Stimulated activated CD4-positive, alpha-beta T cell treated with anti-CD3 and anti-CD28 coated beads, Interleukin-4, amount 100 ng/mL, for 1 hour (primary cell): Measurements from ENCODE around the gene ADRM1.

ENCODE experiments used
- DNase-seq: peaks from one replicate; pipeline ENCODE4 v3.0.0-alpha.2; 2020

The ADRM1 gene

GRCh38 chr20:62312662-62312977 lies 9.8 kb downstream of the ADRM1 start:
- DNase-seq: no peak

DNA sequence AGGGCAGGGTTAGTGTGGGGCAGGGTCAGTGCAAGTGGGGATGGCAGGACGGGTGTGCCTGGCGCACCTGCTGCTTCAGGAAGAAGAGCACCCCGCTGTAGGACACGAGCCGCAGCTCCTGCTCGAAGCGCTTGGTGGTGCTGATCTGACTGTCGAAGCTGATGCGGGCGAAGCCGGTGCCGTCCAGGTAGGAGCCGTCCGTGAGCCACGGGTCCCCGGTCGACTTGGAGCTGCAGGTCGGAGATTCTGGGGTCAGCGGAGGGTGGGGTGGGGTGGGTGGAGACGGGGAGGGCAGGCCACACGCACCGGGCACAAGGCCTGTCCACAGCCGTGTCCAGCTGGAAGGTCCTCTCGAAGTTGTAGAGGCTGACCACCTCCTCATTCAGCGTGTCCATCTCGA lies 10.2 kb downstream of the ADRM1 start:
- no peak for DNase-seq

DNA sequence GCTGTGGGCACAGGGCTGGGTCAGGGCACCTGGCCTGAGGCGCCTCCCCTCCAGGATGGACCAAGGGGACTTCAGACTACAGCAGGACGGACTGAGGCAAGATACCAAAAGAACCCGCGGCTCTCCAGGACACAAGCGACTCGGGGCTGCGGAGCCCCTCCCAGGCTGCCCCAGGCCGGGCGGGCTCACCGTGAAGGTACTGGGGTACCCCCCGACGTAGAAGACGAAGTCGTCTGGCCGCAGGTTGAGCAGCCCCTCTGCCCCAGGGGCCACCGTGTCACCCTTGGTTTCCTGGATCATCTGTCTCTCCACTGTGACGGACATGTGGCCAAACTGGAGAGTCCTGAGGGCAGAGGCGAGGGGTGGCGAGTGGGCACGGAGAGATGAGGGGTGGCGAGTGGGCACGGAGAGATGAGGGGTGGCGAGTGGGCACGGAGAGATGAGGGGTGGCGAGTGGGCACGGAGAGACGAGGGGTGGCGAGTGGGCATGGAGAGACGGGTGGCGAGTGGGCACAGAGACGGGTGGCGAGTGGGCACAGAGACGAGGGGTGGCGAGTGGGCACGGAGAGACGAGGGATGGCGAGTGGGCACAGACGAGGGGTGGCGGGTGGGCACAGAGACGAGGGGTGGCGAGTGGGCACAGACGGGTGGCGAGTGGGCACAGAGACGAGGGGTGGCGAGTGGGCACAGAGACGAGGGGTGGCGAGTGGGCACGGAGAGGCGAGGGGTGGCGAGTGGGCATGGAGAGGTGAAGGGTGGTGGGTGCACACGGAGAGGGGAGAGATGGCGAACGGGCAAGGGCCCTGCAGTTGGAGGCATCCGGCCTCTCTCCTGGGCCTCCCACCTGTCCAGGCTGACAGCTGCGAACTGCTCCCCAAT lies 10.9 kb downstream of the ADRM1 start:
- no peak for DNase-seq

- no peak for DNase-seq
Measured at GRCh38 chr20:62314339-62314638, 11.5 kb downstream of the ADRM1 start.

- no peak for DNase-seq
Measured at GRCh38 chr20:62314711-62315302, 12.0 kb downstream of the ADRM1 start.

GRCh38 chr20:62315773-62316172 lies 13.0 kb downstream of the ADRM1 start:
- DNase-seq: no peak

DNA sequence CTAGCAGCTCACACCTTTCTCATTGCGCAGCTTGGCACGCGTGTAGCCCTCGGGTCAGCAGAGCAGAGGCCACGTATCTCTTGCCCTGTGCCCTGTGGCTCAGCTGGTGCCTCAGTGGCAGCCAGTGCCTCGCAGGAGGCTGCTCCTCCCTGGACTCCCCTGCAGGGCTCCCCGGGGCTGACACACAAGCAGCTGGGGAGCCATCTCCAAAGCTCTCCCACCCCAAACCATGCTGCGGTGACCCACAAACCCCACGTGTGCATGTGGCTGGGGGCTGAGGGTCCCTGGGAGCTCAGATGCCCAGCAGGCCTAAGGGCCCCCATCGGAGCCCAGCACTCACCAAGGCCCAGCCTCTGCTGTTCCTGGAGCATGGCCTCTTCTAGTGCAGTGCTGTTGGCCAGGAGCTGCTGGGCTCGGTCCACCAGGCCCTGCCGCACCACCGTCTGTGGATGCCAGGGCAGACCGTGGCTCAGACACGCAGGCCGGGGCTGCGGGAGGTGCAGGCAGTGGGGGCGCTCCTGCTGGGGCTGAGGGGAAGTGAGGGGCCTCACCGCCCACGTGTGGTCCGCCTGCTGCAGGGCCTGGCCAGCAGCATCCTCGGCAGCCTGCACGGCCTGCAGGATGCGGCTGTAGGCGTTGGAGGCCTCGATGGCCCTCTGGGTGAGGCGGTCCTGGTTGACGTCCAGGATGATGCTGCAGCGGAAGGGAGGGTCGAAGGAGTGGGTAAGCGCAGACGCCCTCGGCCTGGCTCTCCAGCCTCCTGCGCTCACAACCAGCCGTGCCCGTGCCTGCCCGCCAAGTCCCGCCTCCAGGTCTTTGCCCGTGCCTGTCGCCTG lies 13.8 kb downstream of the ADRM1 start:
- DNase-seq: no peak

- DNase-seq: no peak
Measured at GRCh38 chr20:62317167-62317655, 14.4 kb downstream of the ADRM1 start.

- no peak for DNase-seq
Measured at GRCh38 chr20:62318400-62319345, 15.9 kb downstream of the ADRM1 start.

DNA sequence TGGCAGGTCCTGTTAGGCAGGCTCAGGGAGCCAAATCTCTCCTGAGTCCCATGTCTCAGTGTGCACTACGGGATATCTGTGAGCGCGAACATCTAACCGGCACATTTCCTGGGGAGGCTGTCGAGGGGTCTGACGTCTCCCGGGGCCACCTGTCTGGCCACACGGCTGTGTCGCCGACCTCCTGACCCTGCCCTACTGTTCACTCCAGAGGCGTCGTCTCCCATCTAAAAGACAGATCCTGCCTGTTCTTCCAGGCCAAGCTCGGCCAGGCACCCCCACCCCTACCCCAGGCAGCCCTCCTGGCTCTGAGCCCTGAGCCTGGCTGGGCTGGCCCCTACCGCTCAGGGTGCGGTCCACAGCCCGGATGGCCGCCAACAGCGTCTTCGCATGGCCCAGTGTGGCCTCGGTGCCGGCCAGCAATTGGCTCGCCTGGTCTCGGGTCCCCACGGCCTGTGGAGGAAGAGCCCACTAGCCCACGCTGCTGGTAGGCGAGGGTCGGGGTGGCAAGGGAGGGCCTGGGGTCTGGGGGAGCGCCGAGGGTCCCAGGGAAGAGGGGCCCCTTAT lies 16.6 kb downstream of the ADRM1 start:
- no peak for DNase-seq

GRCh38 chr20:62320581-62321354 lies 18.0 kb downstream of the ADRM1 start:
- no peak for DNase-seq

DNA sequence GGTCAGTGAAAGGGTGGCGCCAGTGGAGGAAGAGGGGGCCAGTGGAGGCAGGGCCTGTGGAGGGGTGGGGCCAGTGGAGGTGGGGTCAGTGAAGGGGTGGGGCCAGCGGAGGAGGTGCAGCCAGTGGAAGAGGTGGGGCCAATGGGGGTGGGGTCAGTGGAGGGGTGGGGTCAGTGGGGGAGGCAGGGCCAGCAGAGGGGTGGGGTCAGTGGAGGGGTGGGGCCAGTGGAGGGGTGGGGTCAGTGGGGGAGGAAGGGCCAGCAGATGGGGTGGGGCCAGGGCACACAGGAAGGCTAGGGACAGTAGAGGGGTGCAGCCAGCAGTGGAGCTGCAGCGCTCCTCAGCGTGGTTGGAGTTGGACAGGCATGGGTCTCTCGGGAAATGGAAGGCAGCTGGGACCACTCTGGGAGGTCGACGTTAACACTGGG lies 18.7 kb downstream of the ADRM1 start:
- no peak for DNase-seq

DNA sequence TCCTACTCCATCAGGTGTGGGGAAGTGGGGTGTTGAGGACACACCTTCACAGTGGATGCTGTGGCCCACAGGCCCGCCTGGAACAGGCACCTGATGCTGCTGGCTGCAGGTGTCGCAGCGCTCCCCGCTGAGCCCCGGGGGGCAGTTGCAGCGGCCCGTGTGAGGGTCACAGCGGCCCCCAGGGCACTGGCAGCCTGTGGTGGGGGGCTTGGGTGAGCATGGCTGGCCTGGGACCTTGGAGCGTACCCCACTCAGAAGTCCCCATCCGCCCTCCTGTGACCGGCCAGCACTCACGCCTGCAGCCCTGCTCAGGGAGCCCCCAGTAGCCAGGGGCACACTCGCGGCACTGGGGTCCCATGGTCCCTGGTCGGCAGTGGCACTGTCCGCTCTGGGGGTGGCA lies 19.2 kb downstream of the ADRM1 start:
- DNase-seq: no peak

DNA sequence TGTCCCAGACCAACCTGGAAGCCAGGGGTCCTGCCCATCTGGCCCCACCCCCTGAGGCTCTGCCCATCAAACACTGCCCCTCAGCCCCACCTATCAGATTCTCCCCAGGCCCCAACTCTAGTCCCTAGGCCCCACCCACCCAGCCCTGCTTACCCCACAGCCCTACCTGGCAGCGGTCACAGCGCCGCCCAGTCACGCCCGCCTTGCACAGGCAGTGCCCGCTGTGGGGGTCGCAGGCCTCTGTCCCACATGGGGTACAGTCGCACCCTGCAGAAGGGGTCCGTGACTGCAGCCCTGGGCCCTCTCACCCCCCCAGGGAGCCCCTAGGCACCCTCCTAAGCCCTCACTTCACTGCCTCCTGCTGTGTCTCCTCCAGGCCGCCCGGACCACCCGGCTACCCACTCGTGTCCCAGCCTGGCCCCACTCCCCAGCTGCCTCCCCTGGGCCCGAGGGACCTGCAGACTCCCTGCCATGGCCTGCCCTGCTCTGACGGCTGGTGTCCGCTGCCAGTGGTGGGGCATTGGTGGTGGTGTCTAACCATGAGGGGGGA lies 19.8 kb downstream of the ADRM1 start:
- no peak for DNase-seq

GRCh38 chr20:62323146-62323979 lies 20.6 kb downstream of the ADRM1 start:
- DNase-seq: no peak

DNA sequence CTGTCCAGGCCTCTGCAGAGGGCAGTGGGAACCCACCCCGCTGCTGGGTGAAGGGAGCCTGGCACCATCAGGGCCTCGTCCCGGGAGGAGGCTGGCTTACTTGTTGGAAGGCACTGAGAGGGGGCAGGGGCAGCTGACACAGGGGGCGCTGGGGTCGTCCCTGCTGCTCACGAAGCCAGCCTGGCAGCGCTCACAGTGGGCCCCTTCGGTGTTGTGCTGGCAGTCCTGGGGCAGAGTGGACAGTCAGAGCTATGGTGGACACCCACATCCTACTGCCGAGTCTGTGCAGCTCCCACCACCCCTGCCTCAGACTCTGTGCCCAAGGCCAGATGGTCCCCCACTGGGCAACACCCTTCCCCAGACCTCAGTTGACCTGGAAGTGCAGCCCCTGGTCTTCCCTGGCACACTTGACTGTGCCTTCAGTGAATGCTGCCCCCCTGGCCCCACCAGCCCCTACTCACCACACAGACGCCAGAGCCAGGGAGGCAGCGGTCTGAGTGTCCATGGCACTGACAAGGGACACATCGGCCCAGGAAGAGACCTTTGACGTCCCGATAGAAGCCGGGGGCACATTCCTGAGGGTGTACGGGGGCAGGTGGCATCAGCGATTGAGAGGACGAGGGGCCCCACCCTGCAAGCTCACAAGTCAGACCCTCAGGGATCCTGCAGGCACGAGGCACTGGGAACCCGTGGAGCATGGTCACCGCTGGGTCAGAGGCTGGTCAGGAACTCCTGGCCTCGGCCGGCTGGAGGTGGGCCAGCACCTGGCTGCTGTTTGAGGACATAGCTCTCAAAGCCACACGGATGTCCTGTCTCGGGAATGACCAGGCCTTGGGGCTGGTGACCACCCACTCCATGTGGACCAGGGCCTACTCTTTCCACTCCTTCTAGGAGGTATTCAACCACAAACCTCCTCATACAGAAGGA lies 21.4 kb downstream of the ADRM1 start:
- no peak for DNase-seq

GRCh38 chr20:62325172-62325905 lies 22.5 kb downstream of the ADRM1 start:
- no peak for DNase-seq

GRCh38 chr20:62326559-62326958 lies 23.8 kb downstream of the ADRM1 start:
- no peak for DNase-seq
